OCI-LY1 (cell line): ENCODE results near the gene CCNY.

Experiments
- H2AFZ ChIP-seq: fragments of 200-600 bp; sonication (generic), shearing (Covaris generic); 2 replicates; pipeline ENCODE4 v1.6.0; 2014; ENCODE audit warnings: antibody characterized with exemption, mild to moderate bottlenecking, low read length
- H3F3A ChIP-seq: fragments of 200-600 bp; sonication (generic), shearing (Covaris generic); 2 replicates; pipeline ENCODE4 v1.6.0; 2014; ENCODE audit warnings: mild to moderate bottlenecking, antibody characterized with exemption, low read length, moderate library complexity; ENCODE audit not compliant: insufficient read depth
- H3K27ac ChIP-seq: fragments of 200-600 bp; sonication (generic); 2 replicates; pipeline ENCODE4 v1.5.1; 2014; ENCODE audit warnings: low read length, mixed run types, mild to moderate bottlenecking, low read depth; ENCODE audit not compliant: poor library complexity, severe bottlenecking
- H3K27me3 ChIP-seq: fragments of 200-600 bp; sonication (generic); 2 replicates; pipeline ENCODE4 v1.6.0; 2014; ENCODE audit warnings: antibody characterized with exemption, mild to moderate bottlenecking, low read length, moderate library complexity; ENCODE audit not compliant: insufficient read depth
- H3K36me3 ChIP-seq: fragments of 200-600 bp; sonication (generic); 2 replicates; pipeline ENCODE4 v1.6.1; 2014; ENCODE audit warnings: mild to moderate bottlenecking, antibody characterized with exemption, low read length, moderate library complexity, mixed read lengths; ENCODE audit not compliant: insufficient read depth
- H3K4me1 ChIP-seq: fragments of 200-600 bp; sonication (generic); 2 replicates; pipeline ENCODE4 v1.5.1; 2014; ENCODE audit warnings: mild to moderate bottlenecking, low read length, moderate library complexity; ENCODE audit not compliant: insufficient read depth, severe bottlenecking
- H3K4me2 ChIP-seq: fragments of 200-600 bp; sonication (generic), shearing (Covaris generic); 2 replicates; pipeline ENCODE4 v1.6.1; 2014; ENCODE audit warnings: low read length
- H3K4me3 ChIP-seq: fragments of 200-600 bp; sonication (generic); 2 replicates; pipeline ENCODE4 v1.5.1; 2014; ENCODE audit warnings: low read length, low read depth, mild to moderate bottlenecking, mixed read lengths; ENCODE audit not compliant: poor library complexity, severe bottlenecking
- H3K79me2 ChIP-seq: fragments of 200-600 bp; shearing (Covaris generic); 2 replicates; pipeline ENCODE4 v1.6.1; 2016; ENCODE audit warnings: mixed run types, low read length, mixed read lengths; ENCODE audit not compliant: insufficient read depth
- H3K9ac ChIP-seq: fragments of 200-600 bp; sonication (generic), shearing (Covaris generic); 2 replicates; pipeline ENCODE4 v1.6.1; 2014; ENCODE audit warnings: mild to moderate bottlenecking, low read length, mixed read lengths
- H3K9me2 ChIP-seq: fragments of 200-600 bp; sonication (generic), shearing (Covaris generic); 2 replicates; pipeline ENCODE4 v1.6.1; 2014; ENCODE audit warnings: low read depth, mild to moderate bottlenecking, low read length, mixed read lengths
- H3K9me3 ChIP-seq: fragments of 200-600 bp; shearing (Covaris generic); 2 replicates; pipeline ENCODE4 v1.6.1; 2014; ENCODE audit warnings: low read length, mixed read lengths
- H4K20me1 ChIP-seq: fragments of 200-600 bp; sonication (generic), shearing (Covaris generic); 2 replicates; pipeline ENCODE4 v1.6.0; 2016; ENCODE audit warnings: mild to moderate bottlenecking, low read length; ENCODE audit not compliant: insufficient read depth
- EZH2 ChIP-seq: fragments of 200-600 bp; sonication (generic), shearing (Covaris generic); IDR thresholded peaks from 2 replicates; pipeline ENCODE4 v1.8.0; 2017; ENCODE audit warnings: borderline replicate concordance, mixed run types, mild to moderate bottlenecking, antibody characterized with exemption, low read length, moderate library complexity, mixed read lengths
- TF ChIP-seq, protein P1 (sequence below): fragments of 200-600 bp; sonication (generic), shearing (Covaris generic); IDR thresholded peaks from 2 replicates; pipeline ENCODE4 v1.5.1; 2017; ENCODE audit warnings: mild to moderate bottlenecking, antibody characterized with exemption, low read length, moderate library complexity, mixed read lengths

The CCNY gene

GRCh38 chr10:35554036-35554435 lies 217.7 kb downstream of the CCNY start:
- Histone ChIP-seq H2AFZ (no peak overlapping the region), H3K27ac (no peak overlapping the region), H3K9me2 (no peaks in the 10 kb centered on the region), H3K4me2 (no peak overlapping the region), H3K4me1 (peaks cover 12% of the 10 kb centered on the region), H3K9ac (no peak overlapping the region), H3K4me3 (no peak overlapping the region), H3K79me2 (no peaks in the 10 kb centered on the region), H3K27me3 (no peaks in the 10 kb centered on the region), H3K9me3 (no peaks in the 10 kb centered on the region), H3F3A (no peaks in the 10 kb centered on the region), H4K20me1 (no peaks in the 10 kb centered on the region), H3K36me3 (no peaks in the 10 kb centered on the region)
- TF ChIP-seq, protein P1, sequence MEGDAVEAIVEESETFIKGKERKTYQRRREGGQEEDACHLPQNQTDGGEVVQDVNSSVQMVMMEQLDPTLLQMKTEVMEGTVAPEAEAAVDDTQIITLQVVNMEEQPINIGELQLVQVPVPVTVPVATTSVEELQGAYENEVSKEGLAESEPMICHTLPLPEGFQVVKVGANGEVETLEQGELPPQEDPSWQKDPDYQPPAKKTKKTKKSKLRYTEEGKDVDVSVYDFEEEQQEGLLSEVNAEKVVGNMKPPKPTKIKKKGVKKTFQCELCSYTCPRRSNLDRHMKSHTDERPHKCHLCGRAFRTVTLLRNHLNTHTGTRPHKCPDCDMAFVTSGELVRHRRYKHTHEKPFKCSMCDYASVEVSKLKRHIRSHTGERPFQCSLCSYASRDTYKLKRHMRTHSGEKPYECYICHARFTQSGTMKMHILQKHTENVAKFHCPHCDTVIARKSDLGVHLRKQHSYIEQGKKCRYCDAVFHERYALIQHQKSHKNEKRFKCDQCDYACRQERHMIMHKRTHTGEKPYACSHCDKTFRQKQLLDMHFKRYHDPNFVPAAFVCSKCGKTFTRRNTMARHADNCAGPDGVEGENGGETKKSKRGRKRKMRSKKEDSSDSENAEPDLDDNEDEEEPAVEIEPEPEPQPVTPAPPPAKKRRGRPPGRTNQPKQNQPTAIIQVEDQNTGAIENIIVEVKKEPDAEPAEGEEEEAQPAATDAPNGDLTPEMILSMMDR, result no peak
- no peak for TF ChIP-seq EZH2

DNA sequence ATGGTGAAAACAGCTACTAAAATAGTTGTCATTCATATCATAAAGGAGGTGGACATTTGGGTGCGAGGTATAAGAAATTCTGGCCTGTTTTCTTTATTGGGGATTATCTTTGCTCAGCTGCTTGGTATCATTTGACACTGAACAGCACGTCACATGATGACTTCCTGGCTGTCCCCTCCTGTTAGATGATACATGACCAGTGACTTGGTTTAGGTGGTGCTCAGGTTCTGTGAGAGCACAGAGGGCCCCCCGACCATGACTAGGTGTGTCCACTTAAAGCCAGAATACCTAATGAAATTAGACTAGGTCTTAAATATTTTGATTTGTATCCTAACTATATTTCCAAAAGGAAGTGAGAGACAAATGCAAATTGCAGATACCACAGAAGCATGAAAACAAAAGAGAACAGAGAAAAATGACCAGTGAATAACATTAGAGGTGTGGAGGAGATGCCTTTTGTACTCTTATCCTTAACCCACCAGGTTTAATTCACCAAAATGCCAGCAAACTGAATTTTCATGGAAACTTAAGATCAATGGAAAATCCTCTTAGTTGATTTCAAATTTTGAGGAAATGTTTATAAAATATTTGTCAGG lies 218.2 kb downstream of the CCNY start:
- Histone ChIP-seq H3K27ac (no peak overlapping the region), H4K20me1 (no peaks in the 10 kb centered on the region), H3K27me3 (no peaks in the 10 kb centered on the region), H3F3A (no peaks in the 10 kb centered on the region), H3K9me3 (no peaks in the 10 kb centered on the region), H3K9ac (no peak overlapping the region), H3K4me3 (no peak overlapping the region), H3K36me3 (no peaks in the 10 kb centered on the region), H3K4me2 (no peak overlapping the region), H2AFZ (no peak overlapping the region), H3K79me2 (no peaks in the 10 kb centered on the region), H3K4me1 (peaks cover 12% of the 10 kb centered on the region), H3K9me2 (no peaks in the 10 kb centered on the region)
- TF ChIP-seq, protein P1, result no peak
- no peak for TF ChIP-seq EZH2

DNA sequence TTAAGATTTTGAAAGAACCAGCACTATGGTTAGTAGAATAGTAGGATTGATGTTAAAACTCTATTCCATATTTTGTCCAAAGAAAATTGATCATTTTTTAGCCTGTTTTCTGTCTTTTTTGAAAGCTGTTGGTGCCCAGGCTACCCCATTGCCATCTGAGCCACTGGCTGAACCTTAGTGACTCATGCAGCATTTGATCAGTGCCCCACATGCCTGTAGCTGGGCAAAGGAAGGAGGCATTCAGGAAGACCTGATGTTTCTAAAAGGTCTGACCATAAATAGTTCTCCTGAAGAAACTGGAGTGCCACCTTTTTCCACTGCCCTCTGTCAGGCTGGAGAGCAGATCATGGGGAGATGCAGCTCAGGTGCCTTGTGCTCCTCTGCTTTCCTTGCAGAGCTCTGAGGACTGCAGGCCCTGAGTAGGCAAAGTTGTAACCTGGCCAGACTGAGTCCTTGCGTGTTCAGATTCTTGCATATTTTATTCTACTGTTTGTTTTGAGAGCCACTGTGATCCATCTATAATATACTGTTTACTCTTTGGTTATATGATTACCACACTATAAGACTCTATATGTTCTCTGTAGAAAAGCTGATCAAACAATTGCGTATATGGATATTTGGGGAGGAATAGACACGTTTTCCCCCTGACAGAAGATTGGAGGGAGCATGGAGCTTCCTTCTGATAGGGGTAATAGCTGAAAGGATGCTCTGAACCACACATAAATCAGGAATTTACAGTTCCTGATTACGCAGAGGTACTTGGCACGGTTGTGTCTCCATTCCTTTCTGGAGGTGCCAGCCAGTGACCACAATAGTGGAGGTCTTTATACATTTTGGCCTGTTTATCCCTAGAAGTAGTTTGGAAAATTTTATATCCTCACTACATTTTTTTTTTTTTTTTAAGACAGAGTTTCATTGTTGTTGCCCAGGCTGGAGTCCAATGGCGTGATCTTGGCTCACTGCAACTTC lies 219.9 kb downstream of the CCNY start:
- H3K9ac ChIP-seq, result no peak overlapping the region
- H3K4me1 ChIP-seq, result peaks cover 12% of the 10 kb centered on the region
- H3F3A ChIP-seq, result no peaks in the 10 kb centered on the region
- TF ChIP-seq EZH2, result no peak
- TF ChIP-seq, protein P1, result no peak
- H3K9me2 ChIP-seq, result no peaks in the 10 kb centered on the region
- no peaks in the 10 kb centered on the region for H3K9me3 ChIP-seq
- no peaks in the 10 kb centered on the region for H3K79me2 ChIP-seq
- no peaks in the 10 kb centered on the region for H3K27me3 ChIP-seq
- no peak overlapping the region for H3K4me3 ChIP-seq
- no peak overlapping the region for H2AFZ ChIP-seq
- no peak overlapping the region for H3K27ac ChIP-seq
- H3K36me3 ChIP-seq, result no peaks in the 10 kb centered on the region
- H4K20me1 ChIP-seq, result no peaks in the 10 kb centered on the region
- H3K4me2 ChIP-seq, result no peak overlapping the region
